Osteocyte (in vitro differentiated cells): ENCODE data around the gene C16orf78. TPM values are rescaled to one million over a fixed set of nuclear protein-coding genes. Genes with fewer than 3 reads are reported as not detected.

Experiments
- DNase-seq: peaks from one replicate; pipeline ENCODE4 v3.0.0; 2021; ENCODE audit warnings: mixed read lengths; ENCODE audit not compliant: unreplicated experiment; ENCODE audit errors: extremely low spot score
- H3K27ac Mint-ChIP-seq: one replicate; pipeline ENCODE4 v1.8.0; 2021; ENCODE audit warnings: mild to moderate bottlenecking, mixed read lengths; ENCODE audit not compliant: unreplicated experiment
- H3K27me3 Mint-ChIP-seq: one replicate; pipeline ENCODE4 v1.8.0; 2021; ENCODE audit warnings: mixed read lengths; ENCODE audit not compliant: unreplicated experiment
- H3K36me3 Mint-ChIP-seq: one replicate; pipeline ENCODE4 v1.8.0; 2021; ENCODE audit warnings: mixed read lengths; ENCODE audit not compliant: unreplicated experiment
- H3K4me1 Mint-ChIP-seq: one replicate; pipeline ENCODE4 v1.8.0; 2021; ENCODE audit warnings: mixed read lengths; ENCODE audit not compliant: unreplicated experiment
- H3K4me3 Mint-ChIP-seq: one replicate; pipeline ENCODE4 v1.8.0; 2021; ENCODE audit warnings: mild to moderate bottlenecking, moderate library complexity, mixed read lengths; ENCODE audit not compliant: unreplicated experiment
- H3K9me3 Mint-ChIP-seq: one replicate; pipeline ENCODE4 v1.8.0; 2021; ENCODE audit warnings: mixed read lengths; ENCODE audit not compliant: unreplicated experiment
- CTCF ChIP-seq: fragments of 200-600 bp; sonication (generic); IDR thresholded peaks from 2 replicates; pipeline ENCODE4 v1.5.0; 2021; ENCODE audit warnings: antibody characterized with exemption, mild to moderate bottlenecking, moderate library complexity
- total RNA-seq: library from RNA; stranded (reverse); gene quantifications from 2 replicates; pipeline ENCODE4 v1.2.1, GENCODE V29; 2021

Gene C16orf78
- total RNA-seq, 1 donor from 2014 or later: not detected

- Mint-ChIP-seq H3K4me1 (no peaks in the 10 kb centered on the region), H3K36me3 (no peaks in the 10 kb centered on the region), H3K4me3 (no peak overlapping the region), H3K27me3 (peaks cover 6% of the 10 kb centered on the region), H3K9me3 (no peaks in the 10 kb centered on the region), H3K27ac (no peak overlapping the region)
- no peak for DNase-seq
- no peak for TF ChIP-seq CTCF
These were observed 2.6 kb downstream of the C16orf78 start for GRCh38 chr16:49376206-49376605.

- peaks cover 2% of the 10 kb centered on the region for H3K27me3 Mint-ChIP-seq
- no peak for TF ChIP-seq CTCF
- H3K9me3 Mint-ChIP-seq: no peaks in the 10 kb centered on the region
- no peak for DNase-seq
- H3K36me3 Mint-ChIP-seq: no peaks in the 10 kb centered on the region
- no peak overlapping the region for H3K27ac Mint-ChIP-seq
- H3K4me3 Mint-ChIP-seq: no peak overlapping the region
- H3K4me1 Mint-ChIP-seq: no peaks in the 10 kb centered on the region
These were observed 3.7 kb downstream of the C16orf78 start for GRCh38 chr16:49377196-49377755.

- Mint-ChIP-seq H3K4me3 (no peak overlapping the region), H3K27ac (no peak overlapping the region), H3K4me1 (no peaks in the 10 kb centered on the region), H3K27me3 (peaks cover under 1% of the 10 kb centered on the region), H3K36me3 (no peaks in the 10 kb centered on the region), H3K9me3 (no peaks in the 10 kb centered on the region)
- DNase-seq: no peak
- no peak for TF ChIP-seq CTCF
These were observed 4.6 kb downstream of the C16orf78 start for GRCh38 chr16:49378238-49378637.

GRCh38 chr16:49378816-49379215 is 5.2 kb downstream of the C16orf78 start:
- no peak for DNase-seq
- Mint-ChIP-seq H3K9me3 (no peaks in the 10 kb centered on the region), H3K27ac (no peak overlapping the region), H3K36me3 (no peaks in the 10 kb centered on the region), H3K4me3 (no peak overlapping the region), H3K4me1 (no peaks in the 10 kb centered on the region), H3K27me3 (no peaks in the 10 kb centered on the region)
- no peak for TF ChIP-seq CTCF

- H3K4me3 Mint-ChIP-seq: no peak overlapping the region
- no peaks in the 10 kb centered on the region for H3K36me3 Mint-ChIP-seq
- H3K4me1 Mint-ChIP-seq: no peaks in the 10 kb centered on the region
- H3K9me3 Mint-ChIP-seq: no peaks in the 10 kb centered on the region
- no peak for TF ChIP-seq CTCF
- DNase-seq: peak; percentile 62
- no peaks in the 10 kb centered on the region for H3K27me3 Mint-ChIP-seq
- H3K27ac Mint-ChIP-seq: no peak overlapping the region
These were observed 9.3 kb downstream of the C16orf78 start for GRCh38 chr16:49382916-49383315.
